ENCODE data around the gene CORO1C. TPM values are rescaled to one million over a fixed set of nuclear protein-coding genes. Genes with fewer than 3 reads are reported as not detected.

The CORO1C gene
- polyA plus RNA-seq, 1 of the 3 experiments (the other 2 are of a cell fraction) = 150 TPM

DNA sequence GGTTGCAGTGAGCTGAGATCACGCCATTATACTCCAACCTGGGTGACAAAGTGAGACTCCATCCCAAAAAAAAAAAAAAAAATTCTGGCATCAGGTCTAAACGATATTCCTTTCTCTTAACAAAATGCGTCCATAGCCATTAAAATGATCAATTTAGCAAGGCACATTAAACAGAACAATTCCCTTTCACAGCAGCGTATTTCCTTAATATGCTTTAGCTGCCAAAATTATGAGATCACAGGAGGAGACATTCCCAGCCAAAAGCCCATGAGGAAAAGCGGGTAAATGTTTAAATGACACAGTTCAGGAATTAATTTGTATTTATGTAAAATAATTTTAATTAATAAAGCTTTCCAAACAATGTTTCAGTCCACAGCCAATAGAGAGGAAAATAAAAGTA lies 54.6 kb downstream of the CORO1C start:
- no peak overlapping the region for H3K27ac ChIP-seq (ENCODE audit: low read depth in 2 of 2, low read length in 1 of 2)
- no peak overlapping the region for H3K9ac ChIP-seq
- peaks cover 20 to 69% of the 10 kb centered on the region in 2 experiments for H3K36me3 ChIP-seq (replicated peaks in 1 of 2; ENCODE audit: control insufficient read depth in 1 of 2, insufficient read depth in 2 of 2, low read length in 1 of 2)
- H3K9me2 ChIP-seq = no peaks in the 10 kb centered on the region
- no peaks in the 10 kb centered on the region for H3K9me3 ChIP-seq
- TF ChIP-seq TAF1 (IDR thresholded peaks at IDR 0.05; ENCODE audit: borderline replicate concordance, low read depth, low read length) (no peak), FOSL2 (IDR thresholded peaks at IDR 0.05; ENCODE audit: borderline replicate concordance, low read depth) (no peak), PBX3 (IDR thresholded peaks at IDR 0.05) (no peak), SIN3A (IDR thresholded peaks at IDR 0.05; ENCODE audit: borderline replicate concordance, low read depth, low read length) (no peak), YY1 (IDR thresholded peaks at IDR 0.05; ENCODE audit: low read depth) (no peak), CHD2 (IDR thresholded peaks at IDR 0.05; ENCODE audit: low read length, partially characterized antibody) (no peak), EZH2phosphoT487 (IDR thresholded peaks at IDR 0.05; ENCODE audit: borderline replicate concordance, low read depth) (no peak), NFIC (IDR thresholded peaks at IDR 0.05; ENCODE audit: borderline replicate concordance) (no peak), GATA2 (CRISPR knock-in tag; IDR thresholded peaks at IDR 0.05) (no peak), TCF12 (IDR thresholded peaks at IDR 0.05) (no peak), ZBTB33 (IDR thresholded peaks at IDR 0.05; ENCODE audit: borderline replicate concordance, low read depth) (no peak), ELF1 (IDR thresholded peaks at IDR 0.05) (no peak), NRF1 (IDR thresholded peaks at IDR 0.05; ENCODE audit: low read depth, low read length) (no peak), JUND (IDR thresholded peaks at IDR 0.05) (no peak)
- TF ChIP-seq, protein P1, sequence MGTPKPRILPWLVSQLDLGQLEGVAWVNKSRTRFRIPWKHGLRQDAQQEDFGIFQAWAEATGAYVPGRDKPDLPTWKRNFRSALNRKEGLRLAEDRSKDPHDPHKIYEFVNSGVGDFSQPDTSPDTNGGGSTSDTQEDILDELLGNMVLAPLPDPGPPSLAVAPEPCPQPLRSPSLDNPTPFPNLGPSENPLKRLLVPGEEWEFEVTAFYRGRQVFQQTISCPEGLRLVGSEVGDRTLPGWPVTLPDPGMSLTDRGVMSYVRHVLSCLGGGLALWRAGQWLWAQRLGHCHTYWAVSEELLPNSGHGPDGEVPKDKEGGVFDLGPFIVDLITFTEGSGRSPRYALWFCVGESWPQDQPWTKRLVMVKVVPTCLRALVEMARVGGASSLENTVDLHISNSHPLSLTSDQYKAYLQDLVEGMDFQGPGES (IDR thresholded peaks at IDR 0.05; ENCODE audit: low read depth, low read length) = no peak
- TF ChIP-seq, protein P2, sequence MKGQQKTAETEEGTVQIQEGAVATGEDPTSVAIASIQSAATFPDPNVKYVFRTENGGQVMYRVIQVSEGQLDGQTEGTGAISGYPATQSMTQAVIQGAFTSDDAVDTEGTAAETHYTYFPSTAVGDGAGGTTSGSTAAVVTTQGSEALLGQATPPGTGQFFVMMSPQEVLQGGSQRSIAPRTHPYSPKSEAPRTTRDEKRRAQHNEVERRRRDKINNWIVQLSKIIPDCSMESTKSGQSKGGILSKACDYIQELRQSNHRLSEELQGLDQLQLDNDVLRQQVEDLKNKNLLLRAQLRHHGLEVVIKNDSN (IDR thresholded peaks at IDR 0.05; ENCODE audit: borderline replicate concordance, low read depth) = no peak
- TF ChIP-seq, protein P3, sequence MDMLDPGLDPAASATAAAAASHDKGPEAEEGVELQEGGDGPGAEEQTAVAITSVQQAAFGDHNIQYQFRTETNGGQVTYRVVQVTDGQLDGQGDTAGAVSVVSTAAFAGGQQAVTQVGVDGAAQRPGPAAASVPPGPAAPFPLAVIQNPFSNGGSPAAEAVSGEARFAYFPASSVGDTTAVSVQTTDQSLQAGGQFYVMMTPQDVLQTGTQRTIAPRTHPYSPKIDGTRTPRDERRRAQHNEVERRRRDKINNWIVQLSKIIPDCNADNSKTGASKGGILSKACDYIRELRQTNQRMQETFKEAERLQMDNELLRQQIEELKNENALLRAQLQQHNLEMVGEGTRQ (IDR thresholded peaks at IDR 0.05; ENCODE audit: borderline replicate concordance, low read depth, low read length) = no peak
- H3K4me2 ChIP-seq = no peak overlapping the region
- H2AFZ ChIP-seq (ENCODE audit: low read depth) = no peak overlapping the region
- CTCF ChIA-PET = interaction anchor here (1.0 to 1.9 kb wide), 2 partner anchors 10 to 12 kb away, joined by 3 to 5 read pairs; no protein-coding TSS in a partner anchor
- DNase-seq = no peak
- POLR2A ChIA-PET = no interaction called here
- H3K27me3 ChIP-seq (ENCODE audit: insufficient read depth) = no peaks in the 10 kb centered on the region
- peaks cover 60% of the 10 kb centered on the region; the same call in 1 of the 2 replicates for H4K20me1 ChIP-seq (ENCODE audit: insufficient read depth)
- no peak overlapping the region for H3K4me3 ChIP-seq (ENCODE audit: low read depth in 2 of 2, low read length in 1 of 2)
- peaks cover 0 to 16% of the 10 kb centered on the region in 2 experiments; a peak in 1 of 4 replicates for H3K4me1 ChIP-seq (ENCODE audit: control insufficient read depth in 1 of 2, insufficient read depth in 2 of 2, low read depth in 1 of 2, low read length in 1 of 2)
- 94% methylated on average over 5 of the region's 5 CpGs for WGBS (ENCODE audit: low lambda C conversion rate)
- H3F3A ChIP-seq (replicated peaks; ENCODE audit: insufficient read depth) = peaks cover 40% of the 10 kb centered on the region
- H3K79me2 ChIP-seq (ENCODE audit: insufficient read depth) = peaks cover 100% of the 10 kb centered on the region
